Esophagus squamous epithelium (tissue), 4 donors: ENCODE measurements around the gene ZBTB48.
"Not testable (repeated sequence)": the region's sequence is repeated elsewhere in the genome, so short reads cannot be mapped to it uniquely, and the experiment has no call there.

Experiments
- POLR2A ChIP-seq, 4 donors: fragments of 450-650 bp; IDR thresholded peaks; one replicate each; pipeline ENCODE4 v1.6.1; 2017; ENCODE audit warnings: antibody characterized with exemption in 4 of 4, mild to moderate bottlenecking in 4 of 4, moderate library complexity in 3 of 4
- TF ChIP-seq, protein P1 (sequence below), 6 experiments: fragments of 450-650 bp in 4 of 6; fragments of 200-600 bp in 2 of 6; sonication (generic) in 2 of 6; IDR thresholded peaks; one replicate each; pipeline ENCODE4 v1.5.1; 2016 to 2019; ENCODE audit warnings: antibody characterized with exemption in 6 of 6, mild to moderate bottlenecking in 4 of 6, moderate library complexity in 4 of 6

DNA sequence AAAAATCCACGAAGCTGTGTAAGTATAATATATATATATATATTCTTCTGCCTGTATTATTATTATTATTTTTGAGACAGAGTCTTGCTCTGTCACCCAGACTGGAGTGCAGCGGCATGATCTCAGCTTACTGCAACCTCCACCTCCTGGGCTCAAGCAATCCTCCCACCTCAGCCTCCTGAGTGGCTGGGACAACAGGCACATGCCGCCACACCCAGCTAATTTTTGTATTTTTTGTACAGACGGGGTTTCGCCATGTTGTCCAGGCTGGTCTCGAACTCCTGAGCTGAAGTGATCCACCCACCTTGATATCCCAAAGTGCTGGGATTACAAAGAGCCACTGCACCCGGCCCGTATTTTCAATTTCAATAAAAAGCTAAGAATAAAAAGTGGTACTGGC lies 20.2 kb downstream of the ZBTB48 start:
- not testable (repeated sequence) for TF ChIP-seq POLR2A (IDR thresholded peaks at IDR 0.05)
- TF ChIP-seq, protein P1, sequence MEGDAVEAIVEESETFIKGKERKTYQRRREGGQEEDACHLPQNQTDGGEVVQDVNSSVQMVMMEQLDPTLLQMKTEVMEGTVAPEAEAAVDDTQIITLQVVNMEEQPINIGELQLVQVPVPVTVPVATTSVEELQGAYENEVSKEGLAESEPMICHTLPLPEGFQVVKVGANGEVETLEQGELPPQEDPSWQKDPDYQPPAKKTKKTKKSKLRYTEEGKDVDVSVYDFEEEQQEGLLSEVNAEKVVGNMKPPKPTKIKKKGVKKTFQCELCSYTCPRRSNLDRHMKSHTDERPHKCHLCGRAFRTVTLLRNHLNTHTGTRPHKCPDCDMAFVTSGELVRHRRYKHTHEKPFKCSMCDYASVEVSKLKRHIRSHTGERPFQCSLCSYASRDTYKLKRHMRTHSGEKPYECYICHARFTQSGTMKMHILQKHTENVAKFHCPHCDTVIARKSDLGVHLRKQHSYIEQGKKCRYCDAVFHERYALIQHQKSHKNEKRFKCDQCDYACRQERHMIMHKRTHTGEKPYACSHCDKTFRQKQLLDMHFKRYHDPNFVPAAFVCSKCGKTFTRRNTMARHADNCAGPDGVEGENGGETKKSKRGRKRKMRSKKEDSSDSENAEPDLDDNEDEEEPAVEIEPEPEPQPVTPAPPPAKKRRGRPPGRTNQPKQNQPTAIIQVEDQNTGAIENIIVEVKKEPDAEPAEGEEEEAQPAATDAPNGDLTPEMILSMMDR (IDR thresholded peaks at IDR 0.05): not testable (repeated sequence)
